ENCODE results near the gene LRPPRC.

The LRPPRC gene

GRCh38 chr2:43905871-43906270 lies 89.9 kb downstream of the LRPPRC start:
- DNase-seq: no peak

DNA sequence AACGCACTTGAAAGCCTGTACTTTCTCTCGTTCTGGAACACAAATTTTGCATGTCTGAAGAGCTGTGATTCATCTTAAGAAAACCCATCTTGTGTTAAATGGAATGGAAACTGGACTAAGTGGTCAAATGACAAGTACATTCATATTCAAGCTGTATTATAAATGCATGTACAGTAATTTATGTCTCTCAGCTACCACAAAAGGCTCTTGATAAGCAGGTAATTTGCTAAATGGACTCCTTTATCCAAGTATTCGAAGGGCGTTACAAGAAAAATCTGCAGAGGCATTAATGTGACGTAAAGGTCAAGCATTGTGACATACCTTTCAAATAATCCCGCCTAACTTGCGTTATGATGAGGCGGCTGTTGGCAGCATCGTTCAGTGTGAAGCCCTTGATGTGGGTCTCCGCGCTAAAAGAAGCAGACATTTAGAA lies 90.4 kb downstream of the LRPPRC start:
- DNase-seq: no peak

DNA sequence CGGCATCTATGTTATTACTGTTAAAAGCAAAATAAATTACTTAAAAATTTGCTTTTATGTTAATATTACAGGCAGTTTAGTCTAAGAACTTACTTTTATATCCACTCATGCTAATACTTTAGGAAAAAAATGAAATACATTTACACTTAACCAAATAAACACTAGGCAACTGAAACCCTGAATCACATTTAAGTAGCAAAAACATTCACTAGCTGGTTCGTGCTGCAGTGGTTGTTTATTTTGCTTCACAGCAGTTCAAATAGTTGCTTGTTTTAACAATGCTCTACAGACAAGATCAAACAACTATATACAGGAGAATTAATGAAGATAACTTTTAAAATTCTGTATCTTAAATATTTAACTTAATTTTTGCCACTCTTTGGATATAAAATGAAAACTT lies 96.2 kb downstream of the LRPPRC start:
- no peak for DNase-seq

GRCh38 chr2:43898838-43899346 lies 96.9 kb downstream of the LRPPRC start:
- no peak for DNase-seq

GRCh38 chr2:43898134-43898837 lies 97.5 kb downstream of the LRPPRC start:
- DNase-seq: peak; percentile 39

DNA sequence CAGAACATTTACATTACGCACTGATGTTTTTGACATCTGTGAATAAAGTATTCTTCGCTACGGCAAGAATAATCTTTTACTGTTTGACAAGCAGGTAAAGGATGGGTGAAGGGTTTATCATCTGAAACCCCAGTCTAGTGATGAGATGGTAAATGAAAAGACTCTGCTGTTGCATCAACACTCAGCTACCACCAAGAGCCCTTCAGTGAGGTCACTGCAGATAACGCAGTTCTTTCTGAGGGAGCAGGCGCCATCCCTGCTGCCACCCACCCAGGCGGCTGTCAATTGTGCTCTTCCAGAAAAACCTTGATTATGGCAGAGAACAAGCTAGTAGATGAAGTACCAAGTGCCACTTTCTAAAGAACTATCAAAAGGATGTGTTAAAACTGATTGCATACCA lies 98.3 kb downstream of the LRPPRC start:
- DNase-seq: no peak

DNA sequence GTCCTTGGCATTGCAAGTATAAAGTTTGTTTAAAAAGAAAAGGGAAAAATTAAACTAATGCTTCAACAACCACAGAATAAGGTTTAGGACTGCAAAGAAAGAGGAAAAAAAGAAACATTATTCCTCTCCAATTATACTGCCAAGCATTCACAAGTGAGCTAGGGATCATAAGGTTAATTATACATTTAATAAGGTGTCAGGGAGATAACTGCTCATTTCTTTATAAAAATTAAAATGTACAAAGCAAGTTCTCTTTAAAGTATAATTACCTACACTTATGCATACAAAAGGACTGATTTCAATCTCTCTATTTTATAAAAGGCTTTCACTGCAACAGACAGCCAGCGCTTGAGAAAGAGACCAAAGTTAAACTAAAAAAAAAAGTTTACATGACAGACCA lies 98.9 kb downstream of the LRPPRC start:
- no peak for DNase-seq

DNA sequence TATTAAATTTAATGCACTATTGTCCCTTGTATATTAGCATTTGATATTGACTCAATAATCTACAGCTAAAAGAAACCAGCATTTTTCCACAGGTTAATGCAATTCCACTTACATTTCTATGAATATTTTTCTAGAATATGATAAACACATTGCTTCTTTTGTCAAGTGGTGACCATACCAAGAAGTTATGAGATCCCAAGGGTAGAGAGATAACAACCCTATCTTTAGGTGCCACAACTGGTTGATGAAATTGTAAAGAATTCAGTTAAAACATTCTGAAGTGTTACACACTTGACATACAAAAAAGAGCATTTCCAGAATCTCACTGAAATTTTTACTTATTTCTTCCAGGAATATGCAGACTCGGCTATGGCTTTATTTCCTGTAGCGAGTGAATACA lies 101.0 kb downstream of the LRPPRC start:
- no peak for DNase-seq

- no peak for DNase-seq
These were observed 104.9 kb downstream of the LRPPRC start for GRCh38 chr2:43890855-43891254.

GRCh38 chr2:43889416-43889815 lies 106.4 kb downstream of the LRPPRC start:
- DNase-seq: no peak

- no peak for DNase-seq
These were observed 108.6 kb downstream of the LRPPRC start for GRCh38 chr2:43887176-43887575.

GRCh38 chr2:43885132-43885632 lies 110.6 kb downstream of the LRPPRC start:
- peak; percentile 43 for DNase-seq

- no peak for DNase-seq
These were observed 111.1 kb downstream of the LRPPRC start for GRCh38 chr2:43884689-43885088.

- no peak for DNase-seq
These were observed 113.5 kb downstream of the LRPPRC start for GRCh38 chr2:43882312-43882711.

- DNase-seq: no peak
These were observed 114.8 kb downstream of the LRPPRC start for GRCh38 chr2:43880952-43881351.

GRCh38 chr2:43880471-43880870 lies 115.3 kb downstream of the LRPPRC start:
- DNase-seq: no peak

DNA sequence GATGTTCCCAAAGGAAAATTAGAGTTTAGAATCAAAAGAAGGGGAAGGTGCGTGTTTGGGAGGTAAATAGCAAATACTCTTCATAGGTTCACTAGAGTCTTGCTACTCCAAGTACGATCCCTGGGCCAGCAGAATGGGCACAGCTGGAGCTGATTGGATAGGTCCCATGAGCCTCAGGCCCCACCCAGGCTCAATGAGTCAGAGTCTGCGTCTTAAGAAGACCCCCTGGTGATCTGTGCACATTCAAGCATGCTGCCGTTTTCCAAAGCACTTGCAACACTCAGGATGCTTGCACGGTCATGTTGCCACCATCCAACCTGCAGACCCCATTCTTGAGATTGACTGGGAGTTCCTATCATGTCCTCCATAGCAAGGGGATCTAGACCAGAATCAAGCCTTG lies 116.5 kb downstream of the LRPPRC start:
- DNase-seq: peak; percentile 35

DNA sequence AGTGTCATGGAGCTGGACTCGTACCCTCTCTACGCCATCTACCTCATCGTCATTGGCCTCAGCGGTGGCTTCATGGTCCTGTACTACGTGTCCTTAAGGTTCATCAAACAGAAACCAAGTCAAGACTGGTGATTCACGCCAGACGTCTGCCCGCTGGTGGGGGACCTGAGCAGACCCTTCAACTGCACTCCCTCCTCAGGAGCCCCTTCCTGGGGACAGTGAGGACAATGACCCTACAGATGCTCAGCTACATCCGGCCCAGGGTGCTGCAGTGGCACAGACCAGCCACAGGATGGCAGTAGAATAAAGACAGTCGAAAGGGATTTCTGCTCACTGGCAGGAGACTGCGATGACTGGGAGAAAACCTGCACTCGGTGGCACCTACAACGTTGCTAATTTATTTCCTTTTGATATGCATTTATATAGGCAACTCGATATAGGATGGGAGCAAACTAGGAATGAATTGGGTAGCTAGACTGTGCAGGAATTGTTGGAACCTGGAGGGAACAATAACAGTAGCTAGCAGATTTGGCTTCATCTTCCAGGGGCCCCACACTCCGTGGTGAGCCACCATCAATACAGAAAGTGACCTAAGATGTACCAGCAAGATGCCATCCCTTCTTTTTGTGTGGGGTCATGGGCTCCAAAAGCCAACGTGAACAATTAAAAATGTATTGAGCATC lies 117.9 kb downstream of the LRPPRC start:
- peak; percentile 80 for DNase-seq

- no peak for DNase-seq
These were observed 120.9 kb downstream of the LRPPRC start for GRCh38 chr2:43874776-43875451.

GRCh38 chr2:43872151-43872550 lies 123.6 kb downstream of the LRPPRC start:
- no peak for DNase-seq

DNA sequence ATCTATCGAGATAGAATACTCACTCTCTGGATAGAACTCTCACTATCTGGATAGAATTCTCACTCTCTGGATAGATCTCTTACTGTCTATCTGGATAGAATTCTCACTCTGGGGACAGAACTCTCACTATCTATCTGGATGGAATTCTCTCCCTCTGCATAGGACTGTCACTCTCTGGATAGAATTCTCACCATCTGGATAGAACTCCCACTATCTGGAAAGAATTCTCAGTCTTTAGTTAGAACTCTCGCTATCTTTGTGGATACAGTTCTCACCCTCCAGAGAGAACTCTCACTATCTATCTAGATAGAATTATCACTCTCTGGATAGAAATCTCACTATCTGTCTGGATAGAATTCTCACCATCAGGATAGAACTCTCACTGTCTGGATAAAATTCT lies 140.5 kb downstream of the LRPPRC start:
- DNase-seq: no peak

DNA sequence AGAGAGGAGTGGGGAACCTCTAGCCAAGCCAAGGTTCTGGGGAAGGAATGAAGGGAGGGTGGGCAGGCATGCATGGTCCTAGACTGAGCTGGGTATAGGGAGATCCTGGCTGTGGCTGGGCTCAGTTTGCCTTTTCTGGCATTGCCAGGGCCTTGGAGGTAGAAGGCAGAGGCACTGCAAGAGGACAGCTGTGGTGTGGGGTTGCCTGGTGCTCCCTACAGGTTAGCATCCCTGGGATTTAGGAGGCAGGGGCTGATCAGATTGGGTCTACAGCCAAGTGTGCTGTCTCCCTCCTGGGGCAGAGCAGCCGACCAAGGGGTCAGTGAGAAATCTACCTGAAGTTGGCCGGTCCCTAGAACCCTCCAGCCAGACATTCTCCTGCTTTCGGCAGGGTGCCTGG lies 141.1 kb downstream of the LRPPRC start:
- no peak for DNase-seq
